Tibial nerve (tissue), 3 donors: Measurements from ENCODE around the gene BCL7A.

ENCODE experiments used
- POLR2A ChIP-seq, 2 donors: fragments of 450-650 bp; IDR thresholded peaks; one replicate each; pipeline ENCODE4 v1.6.1; 2017; ENCODE audit warnings: antibody characterized with exemption in 2 of 2, mild to moderate bottlenecking in 2 of 2, moderate library complexity in 2 of 2
- TF ChIP-seq, protein P1 (sequence below), 5 experiments: fragments of 200-600 bp in 3 of 5; fragments of 450-650 bp in 2 of 5; sonication (generic) in 3 of 5; IDR thresholded peaks; one replicate each; pipeline ENCODE4 v1.5.1; 2016 to 2019; ENCODE audit warnings: antibody characterized with exemption in 5 of 5, mild to moderate bottlenecking in 3 of 5, moderate library complexity in 2 of 5

DNA sequence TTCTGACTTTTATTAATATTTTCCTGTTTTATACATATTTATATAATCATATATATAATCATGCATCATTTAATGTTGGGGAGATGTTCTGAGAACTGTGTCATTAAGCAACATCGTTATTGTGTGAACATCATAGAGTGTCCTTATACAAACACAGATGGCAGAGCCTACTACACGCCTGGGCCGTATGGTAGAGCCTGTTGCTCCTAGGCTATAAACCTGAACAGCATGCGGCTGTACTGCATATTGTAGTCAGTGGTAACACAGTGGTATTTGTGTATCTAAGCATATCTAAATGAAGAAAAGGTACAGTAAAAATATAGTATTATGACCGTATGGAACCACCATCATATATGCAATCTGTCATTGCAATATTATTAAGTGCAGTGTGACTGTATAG, 44.7 kb upstream of the BCL7A start:
- TF ChIP-seq, protein P1, sequence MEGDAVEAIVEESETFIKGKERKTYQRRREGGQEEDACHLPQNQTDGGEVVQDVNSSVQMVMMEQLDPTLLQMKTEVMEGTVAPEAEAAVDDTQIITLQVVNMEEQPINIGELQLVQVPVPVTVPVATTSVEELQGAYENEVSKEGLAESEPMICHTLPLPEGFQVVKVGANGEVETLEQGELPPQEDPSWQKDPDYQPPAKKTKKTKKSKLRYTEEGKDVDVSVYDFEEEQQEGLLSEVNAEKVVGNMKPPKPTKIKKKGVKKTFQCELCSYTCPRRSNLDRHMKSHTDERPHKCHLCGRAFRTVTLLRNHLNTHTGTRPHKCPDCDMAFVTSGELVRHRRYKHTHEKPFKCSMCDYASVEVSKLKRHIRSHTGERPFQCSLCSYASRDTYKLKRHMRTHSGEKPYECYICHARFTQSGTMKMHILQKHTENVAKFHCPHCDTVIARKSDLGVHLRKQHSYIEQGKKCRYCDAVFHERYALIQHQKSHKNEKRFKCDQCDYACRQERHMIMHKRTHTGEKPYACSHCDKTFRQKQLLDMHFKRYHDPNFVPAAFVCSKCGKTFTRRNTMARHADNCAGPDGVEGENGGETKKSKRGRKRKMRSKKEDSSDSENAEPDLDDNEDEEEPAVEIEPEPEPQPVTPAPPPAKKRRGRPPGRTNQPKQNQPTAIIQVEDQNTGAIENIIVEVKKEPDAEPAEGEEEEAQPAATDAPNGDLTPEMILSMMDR (IDR thresholded peaks at IDR 0.05): no peak
- no peak for TF ChIP-seq POLR2A (IDR thresholded peaks at IDR 0.05)
